Measurements from ENCODE around the gene HBEGF. TPM values are rescaled to one million over a fixed set of nuclear protein-coding genes. Genes with fewer than 3 reads are reported as not detected.

The HBEGF gene
- total RNA-seq, 2 experiments from 2014 or later: 4.7 to 20.2 TPM

DNA sequence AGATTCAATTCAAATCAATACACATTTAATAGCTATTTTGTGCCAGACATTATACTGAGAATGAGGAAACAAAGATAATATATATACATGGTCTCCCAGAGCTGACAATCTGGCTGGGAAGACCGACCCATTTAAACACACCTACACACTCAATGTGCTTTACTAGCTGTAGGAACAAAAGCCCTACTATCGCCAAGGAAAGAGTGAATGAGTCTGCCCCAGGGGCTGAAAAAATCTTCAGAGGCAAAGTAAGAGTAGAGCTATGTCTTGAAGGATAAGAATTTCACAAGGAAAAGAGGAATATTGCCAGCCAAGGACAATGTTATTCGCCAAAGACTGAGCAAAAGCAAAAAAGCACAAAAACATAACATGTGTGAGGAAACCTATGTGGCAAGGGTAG, 50.1 kb downstream of the HBEGF start:
- no peak for DNase-seq (ENCODE audit: low spot score)
- Histone ChIP-seq H3K27ac (ENCODE audit: low read depth, low read length, poor library complexity, severe bottlenecking) (no peak overlapping the region), H3K36me3 (ENCODE audit: insufficient read depth, low read length) (peaks cover 50% of the 10 kb centered on the region), H3K4me1 (ENCODE audit: insufficient read depth, low read length, poor library complexity, severe bottlenecking) (peaks cover 43% of the 10 kb centered on the region), H4K20me1 (ENCODE audit: insufficient read depth, low read length) (no peaks in the 10 kb centered on the region), H3K9me3 (ENCODE audit: low read length) (no peaks in the 10 kb centered on the region), H3K79me2 (ENCODE audit: insufficient read depth, low read depth, low read length) (peaks cover 71% of the 10 kb centered on the region), H3K4me2 (ENCODE audit: low read length) (no peak overlapping the region), H3K4me3 (ENCODE audit: low read depth, low read length, poor library complexity, severe bottlenecking) (no peak overlapping the region), H2AFZ (ENCODE audit: low read length) (no peak overlapping the region), H3K9me2 (ENCODE audit: insufficient read depth, low read length) (no peaks in the 10 kb centered on the region)
- POLR2A ChIA-PET: interaction anchor here (0.9 to 1.0 kb wide), 2 partner anchors 10 to 49 kb away, joined by 3 to 9 read pairs; no protein-coding TSS in a partner anchor
- CTCF ChIA-PET (ENCODE audit: unreplicated experiment): interaction anchor here (1.2 kb wide), 1 partner anchor 32 kb away, joined by 3 read pairs; no protein-coding TSS in a partner anchor
- no TSS peak for BruUV-seq (replicated peaks)
- no peak for TF ChIP-seq EZH2phosphoT487 (IDR thresholded peaks at IDR 0.05; ENCODE audit: borderline replicate concordance, low read depth, low read length)
- TF ChIP-seq, protein P1, sequence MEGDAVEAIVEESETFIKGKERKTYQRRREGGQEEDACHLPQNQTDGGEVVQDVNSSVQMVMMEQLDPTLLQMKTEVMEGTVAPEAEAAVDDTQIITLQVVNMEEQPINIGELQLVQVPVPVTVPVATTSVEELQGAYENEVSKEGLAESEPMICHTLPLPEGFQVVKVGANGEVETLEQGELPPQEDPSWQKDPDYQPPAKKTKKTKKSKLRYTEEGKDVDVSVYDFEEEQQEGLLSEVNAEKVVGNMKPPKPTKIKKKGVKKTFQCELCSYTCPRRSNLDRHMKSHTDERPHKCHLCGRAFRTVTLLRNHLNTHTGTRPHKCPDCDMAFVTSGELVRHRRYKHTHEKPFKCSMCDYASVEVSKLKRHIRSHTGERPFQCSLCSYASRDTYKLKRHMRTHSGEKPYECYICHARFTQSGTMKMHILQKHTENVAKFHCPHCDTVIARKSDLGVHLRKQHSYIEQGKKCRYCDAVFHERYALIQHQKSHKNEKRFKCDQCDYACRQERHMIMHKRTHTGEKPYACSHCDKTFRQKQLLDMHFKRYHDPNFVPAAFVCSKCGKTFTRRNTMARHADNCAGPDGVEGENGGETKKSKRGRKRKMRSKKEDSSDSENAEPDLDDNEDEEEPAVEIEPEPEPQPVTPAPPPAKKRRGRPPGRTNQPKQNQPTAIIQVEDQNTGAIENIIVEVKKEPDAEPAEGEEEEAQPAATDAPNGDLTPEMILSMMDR (conservative IDR thresholded peaks at IDR 0.05; ENCODE audit: low read length): no peak
- intact Hi-C loops (cut with micrococcal nuclease; ENCODE audit: unreplicated experiment): no loop called here

DNA sequence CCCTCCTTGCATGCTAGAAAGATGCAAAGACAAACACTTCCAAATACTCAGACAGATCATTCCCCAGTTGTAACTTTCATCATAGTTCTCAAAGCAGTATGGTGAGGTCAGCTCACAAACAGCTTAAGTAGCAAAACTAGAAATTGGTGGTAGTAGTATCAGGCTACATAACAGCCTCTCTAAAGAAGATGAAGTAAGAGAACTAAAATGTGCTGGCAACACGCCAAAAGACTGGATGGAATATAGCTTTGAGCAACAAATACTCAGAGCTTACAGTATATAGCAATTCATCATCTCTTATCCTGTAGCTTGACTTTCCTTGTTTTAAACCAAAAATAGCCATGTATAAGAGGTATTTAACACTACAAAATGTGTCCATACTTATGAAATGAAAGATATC, 51.0 kb downstream of the HBEGF start:
- Histone ChIP-seq H3K9me2 (ENCODE audit: insufficient read depth, low read length) (no peaks in the 10 kb centered on the region), H2AFZ (ENCODE audit: low read length) (no peak overlapping the region), H3K9me3 (ENCODE audit: low read length) (no peaks in the 10 kb centered on the region), H3K36me3 (ENCODE audit: insufficient read depth, low read length) (peaks cover 47% of the 10 kb centered on the region), H3K4me2 (ENCODE audit: low read length) (peak overlapping the region; percentile 22), H3K4me1 (ENCODE audit: insufficient read depth, low read length, poor library complexity, severe bottlenecking) (peaks cover 38% of the 10 kb centered on the region), H4K20me1 (ENCODE audit: insufficient read depth, low read length) (no peaks in the 10 kb centered on the region), H3K27ac (ENCODE audit: low read depth, low read length, poor library complexity, severe bottlenecking) (no peak overlapping the region), H3K79me2 (ENCODE audit: insufficient read depth, low read depth, low read length) (peaks cover 64% of the 10 kb centered on the region), H3K4me3 (ENCODE audit: low read depth, low read length, poor library complexity, severe bottlenecking) (no peak overlapping the region)
- BruUV-seq (replicated peaks): no TSS peak
- ChIA-PET CTCF (ENCODE audit: unreplicated experiment) (interaction anchor here (1.2 kb wide), 1 partner anchor 33 kb away, joined by 3 read pairs; no protein-coding TSS in a partner anchor), POLR2A (interaction anchor here (0.9 kb wide), 2 partner anchors 28 to 39 kb away, joined by 3 to 6 read pairs; no protein-coding TSS in a partner anchor)
- TF ChIP-seq, protein P1 (conservative IDR thresholded peaks at IDR 0.05; ENCODE audit: low read length): no peak
- no peak for TF ChIP-seq EZH2phosphoT487 (IDR thresholded peaks at IDR 0.05; ENCODE audit: borderline replicate concordance, low read depth, low read length)
- intact Hi-C loops (cut with micrococcal nuclease; ENCODE audit: unreplicated experiment): no loop called here
- peak; percentile 35 for DNase-seq (ENCODE audit: low spot score)

DNA sequence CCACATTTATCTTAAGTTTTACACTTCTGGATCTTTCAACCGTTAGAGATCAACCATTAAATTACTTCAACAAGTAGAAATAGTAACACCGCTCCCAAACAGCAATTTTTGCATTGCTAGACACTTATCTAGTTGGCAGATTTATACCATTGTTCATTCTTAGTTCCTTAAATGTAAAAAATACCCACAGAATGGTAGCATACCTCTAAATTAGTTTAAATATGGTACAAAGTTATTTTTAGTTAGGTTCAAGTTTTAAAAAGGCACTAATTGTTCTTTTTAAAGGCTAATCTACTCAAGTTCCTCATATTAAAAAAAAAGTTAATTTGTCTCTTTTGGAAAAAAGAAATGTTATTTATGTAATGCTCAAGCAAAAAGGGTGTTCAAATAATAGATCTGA, 51.6 kb downstream of the HBEGF start:
- no peak for DNase-seq (ENCODE audit: low spot score)
- Histone ChIP-seq H3K9me2 (ENCODE audit: insufficient read depth, low read length) (no peaks in the 10 kb centered on the region), H3K36me3 (ENCODE audit: insufficient read depth, low read length) (peaks cover 47% of the 10 kb centered on the region), H3K9me3 (ENCODE audit: low read length) (no peaks in the 10 kb centered on the region), H3K27ac (ENCODE audit: low read depth, low read length, poor library complexity, severe bottlenecking) (no peak overlapping the region), H3K79me2 (ENCODE audit: insufficient read depth, low read depth, low read length) (peaks cover 66% of the 10 kb centered on the region), H3K4me3 (ENCODE audit: low read depth, low read length, poor library complexity, severe bottlenecking) (no peak overlapping the region), H4K20me1 (ENCODE audit: insufficient read depth, low read length) (no peaks in the 10 kb centered on the region), H3K4me2 (ENCODE audit: low read length) (peak overlapping the region; percentile 22), H3K4me1 (ENCODE audit: insufficient read depth, low read length, poor library complexity, severe bottlenecking) (peaks cover 38% of the 10 kb centered on the region), H2AFZ (ENCODE audit: low read length) (no peak overlapping the region)
- intact Hi-C loops (cut with micrococcal nuclease; ENCODE audit: unreplicated experiment): no loop called here
- no TSS peak for BruUV-seq (replicated peaks)
- CTCF ChIA-PET (ENCODE audit: unreplicated experiment): no interaction called here
- POLR2A ChIA-PET: interaction anchor here (0.7 to 2.8 kb wide), 6 partner anchors 8 to 192 kb away, joined by 3 to 17 read pairs (median 4); partner anchors contain the start of genes HBEGF and PFDN1
- TF ChIP-seq EZH2phosphoT487 (IDR thresholded peaks at IDR 0.05; ENCODE audit: borderline replicate concordance, low read depth, low read length): no peak
- TF ChIP-seq, protein P1 (conservative IDR thresholded peaks at IDR 0.05; ENCODE audit: low read length): no peak
